Measurements from ENCODE around the gene PLCL1. TPM values are rescaled to one million over a fixed set of nuclear protein-coding genes. Genes with fewer than 3 reads are reported as not detected.

Gene PLCL1
- polyA plus RNA-seq, 3 donors = 0.69 to 1.4 (median 0.79) TPM

DNA sequence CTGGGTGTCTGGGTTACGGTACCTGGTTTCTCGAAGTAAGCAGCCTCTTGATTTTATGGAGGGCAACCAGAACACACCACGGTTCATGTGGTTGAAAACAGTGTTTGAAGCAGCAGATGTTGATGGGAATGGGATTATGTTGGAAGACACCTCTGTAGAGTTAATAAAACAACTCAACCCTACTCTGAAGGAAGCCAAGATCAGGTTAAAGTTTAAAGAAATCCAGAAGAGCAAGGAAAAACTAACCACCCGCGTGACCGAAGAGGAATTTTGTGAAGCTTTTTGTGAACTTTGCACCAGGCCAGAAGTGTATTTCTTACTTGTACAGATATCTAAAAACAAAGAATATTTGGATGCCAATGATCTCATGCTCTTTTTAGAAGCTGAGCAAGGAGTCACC, 279.8 kb downstream of the PLCL1 start:
- H3K27ac ChIP-seq (ENCODE audit: low read depth in 1 of 2, low read length in 2 of 2) = no peak overlapping the region
- no peak overlapping the region for H3K9ac ChIP-seq (ENCODE audit: insufficient read depth, low read length, poor library complexity, severe bottlenecking)
- H3K4me1 Mint-ChIP-seq = no peaks in the 10 kb centered on the region
- peaks cover 0 to 7% (median 6%) of the 10 kb centered on the region in 7 donors for H3K9me3 Mint-ChIP-seq
- H3K4me2 ChIP-seq (replicated peaks; ENCODE audit: extremely low read depth, low read length, poor library complexity, severe bottlenecking) = no peak overlapping the region
- H4K20me1 ChIP-seq (ENCODE audit: insufficient read depth, low read length) = no peaks in the 10 kb centered on the region
- no peak overlapping the region for H3K4me3 Mint-ChIP-seq
- H3K27me3 ChIP-seq (ENCODE audit: control insufficient read depth in 2 of 2, insufficient read depth in 2 of 2, low read length in 2 of 2) = no peaks in the 10 kb centered on the region
- no peaks in the 10 kb centered on the region for H3K27me3 Mint-ChIP-seq (ENCODE audit: low read depth in 3 of 3)
- TF ChIP-seq, protein P1, sequence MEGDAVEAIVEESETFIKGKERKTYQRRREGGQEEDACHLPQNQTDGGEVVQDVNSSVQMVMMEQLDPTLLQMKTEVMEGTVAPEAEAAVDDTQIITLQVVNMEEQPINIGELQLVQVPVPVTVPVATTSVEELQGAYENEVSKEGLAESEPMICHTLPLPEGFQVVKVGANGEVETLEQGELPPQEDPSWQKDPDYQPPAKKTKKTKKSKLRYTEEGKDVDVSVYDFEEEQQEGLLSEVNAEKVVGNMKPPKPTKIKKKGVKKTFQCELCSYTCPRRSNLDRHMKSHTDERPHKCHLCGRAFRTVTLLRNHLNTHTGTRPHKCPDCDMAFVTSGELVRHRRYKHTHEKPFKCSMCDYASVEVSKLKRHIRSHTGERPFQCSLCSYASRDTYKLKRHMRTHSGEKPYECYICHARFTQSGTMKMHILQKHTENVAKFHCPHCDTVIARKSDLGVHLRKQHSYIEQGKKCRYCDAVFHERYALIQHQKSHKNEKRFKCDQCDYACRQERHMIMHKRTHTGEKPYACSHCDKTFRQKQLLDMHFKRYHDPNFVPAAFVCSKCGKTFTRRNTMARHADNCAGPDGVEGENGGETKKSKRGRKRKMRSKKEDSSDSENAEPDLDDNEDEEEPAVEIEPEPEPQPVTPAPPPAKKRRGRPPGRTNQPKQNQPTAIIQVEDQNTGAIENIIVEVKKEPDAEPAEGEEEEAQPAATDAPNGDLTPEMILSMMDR (IDR thresholded peaks at IDR 0.05) = no peak
- no peaks in the 10 kb centered on the region for H3K9me3 ChIP-seq (replicated peaks in 1 of 2; ENCODE audit: control insufficient read depth in 1 of 2, insufficient read depth in 1 of 2, low read length in 2 of 2)
- H2AFZ ChIP-seq (ENCODE audit: insufficient read depth, low read depth, low read length, poor library complexity, severe bottlenecking) = no peak overlapping the region
- H3K79me2 ChIP-seq (ENCODE audit: insufficient read depth, low read length) = no peaks in the 10 kb centered on the region
- no peak for DNase-seq
- no peak overlapping the region for H3K4me3 ChIP-seq (replicated peaks in 1 of 3; ENCODE audit: low read depth in 2 of 3, low read length in 3 of 3)
- intact Hi-C loops (cut with micrococcal nuclease) = no loop called here
- H3K36me3 Mint-ChIP-seq = peaks cover 0 to 2% of the 10 kb centered on the region in 2 donors
- no peak overlapping the region for H3K27ac Mint-ChIP-seq
- H3K4me1 ChIP-seq (ENCODE audit: control insufficient read depth in 1 of 2, insufficient read depth in 2 of 2, low read length in 2 of 2) = no peaks in the 10 kb centered on the region
- WGBS (ENCODE audit: insufficient coverage) = no CpG with 5 or more reads among the region's 6 CpGs
- no peaks in the 10 kb centered on the region for H3K36me3 ChIP-seq (replicated peaks in 1 of 2; ENCODE audit: control insufficient read depth in 1 of 2, insufficient read depth in 2 of 2, low read length in 2 of 2)

DNA sequence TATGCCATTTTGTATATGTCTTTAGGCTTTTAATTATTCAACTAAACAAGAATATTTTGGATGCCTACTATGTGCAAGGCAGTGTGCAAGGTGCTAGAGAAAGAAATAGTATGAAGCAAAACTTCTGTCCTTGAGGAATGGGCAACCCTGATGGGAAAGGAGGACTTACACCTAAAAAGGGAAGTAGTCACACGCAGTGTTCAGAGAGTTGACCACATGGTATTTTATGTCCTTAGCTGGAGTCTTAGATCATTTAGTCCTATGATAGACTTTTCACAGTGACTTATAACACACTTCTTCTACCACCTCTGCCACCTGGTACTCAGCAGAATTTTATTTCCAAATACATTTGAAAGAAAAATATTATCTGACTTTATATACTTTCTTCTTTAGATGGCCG, 291.6 kb downstream of the PLCL1 start:
- peak in 2 of 3 donors; percentile 4 to 17 for DNase-seq
- H3K4me3 Mint-ChIP-seq = no peak overlapping the region
- H3K27me3 Mint-ChIP-seq (ENCODE audit: low read depth in 3 of 3) = peaks cover 0 to 5% (median 0%) of the 10 kb centered on the region in 3 donors
- no peaks in the 10 kb centered on the region for H3K9me3 ChIP-seq (replicated peaks in 1 of 2; ENCODE audit: control insufficient read depth in 1 of 2, insufficient read depth in 1 of 2, low read length in 2 of 2)
- H3K4me3 ChIP-seq (replicated peaks in 1 of 3; ENCODE audit: low read depth in 2 of 3, low read length in 3 of 3) = no peak overlapping the region
- peaks cover 6 to 10% of the 10 kb centered on the region in 2 donors for H3K4me1 ChIP-seq (ENCODE audit: control insufficient read depth in 1 of 2, insufficient read depth in 2 of 2, low read length in 2 of 2)
- WGBS (ENCODE audit: insufficient coverage) = no CpG with 5 or more reads among the region's 2 CpGs
- H3K9me3 Mint-ChIP-seq = no peaks in the 10 kb centered on the region
- no peak overlapping the region for H3K4me2 ChIP-seq (replicated peaks; ENCODE audit: extremely low read depth, low read length, poor library complexity, severe bottlenecking)
- no peak overlapping the region for H3K27ac Mint-ChIP-seq
- H3K4me1 Mint-ChIP-seq = peaks cover 5% of the 10 kb centered on the region
- no peaks in the 10 kb centered on the region for H3K36me3 ChIP-seq (replicated peaks in 1 of 2; ENCODE audit: control insufficient read depth in 1 of 2, insufficient read depth in 2 of 2, low read length in 2 of 2)
- TF ChIP-seq, protein P1 (IDR thresholded peaks at IDR 0.05) = no peak
- no peak overlapping the region for H3K27ac ChIP-seq (ENCODE audit: low read depth in 1 of 2, low read length in 2 of 2)
- H2AFZ ChIP-seq (ENCODE audit: insufficient read depth, low read depth, low read length, poor library complexity, severe bottlenecking) = no peak overlapping the region
- H4K20me1 ChIP-seq (ENCODE audit: insufficient read depth, low read length) = no peaks in the 10 kb centered on the region
- peaks cover 0 to 3% of the 10 kb centered on the region in 2 donors for H3K36me3 Mint-ChIP-seq
- H3K9ac ChIP-seq (ENCODE audit: insufficient read depth, low read length, poor library complexity, severe bottlenecking) = no peak overlapping the region
- intact Hi-C loops (cut with micrococcal nuclease) = no loop called here
- H3K27me3 ChIP-seq (ENCODE audit: control insufficient read depth in 2 of 2, insufficient read depth in 2 of 2, low read length in 2 of 2) = no peaks in the 10 kb centered on the region
- H3K79me2 ChIP-seq (ENCODE audit: insufficient read depth, low read length) = no peaks in the 10 kb centered on the region

Measured in CD14-positive monocyte (primary cell).